Measurements from ENCODE around the gene SKA2. TPM values are rescaled to one million over a fixed set of nuclear protein-coding genes. Genes with fewer than 3 reads are reported as not detected.
"Not testable (repeated sequence)": the region's sequence is repeated elsewhere in the genome, so short reads cannot be mapped to it uniquely, and the experiment has no call there.

SKA2 gene
- total and polyA plus RNA-seq, 2 donors from 2014 or later, result 29.2 to 40.3 TPM

DNA sequence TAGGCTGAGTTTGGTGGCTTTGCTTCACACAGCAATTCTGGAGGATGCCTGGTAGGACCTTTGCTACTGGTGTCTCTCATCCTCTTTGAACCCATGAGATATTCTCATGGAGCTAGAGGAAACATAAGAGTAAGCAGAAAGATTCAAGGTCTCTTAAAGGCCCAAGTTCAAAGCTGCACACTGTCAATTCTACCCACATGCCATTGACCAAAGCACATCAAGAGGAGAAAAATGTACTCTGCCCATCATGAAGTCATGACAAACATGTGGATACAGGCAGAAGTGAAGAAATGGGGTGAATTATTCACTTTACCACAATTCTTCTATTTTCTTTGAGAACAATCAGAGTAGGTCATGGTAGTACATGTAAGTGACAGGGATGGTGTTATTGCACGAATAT lies 13.1 kb downstream of the SKA2 start:
- Histone ChIP-seq H3K27ac (ENCODE audit: low read depth in 2 of 2, low read length in 2 of 2) (no peak overlapping the region), H3K27me3 (ENCODE audit: control insufficient read depth, insufficient read depth, low read length) (no peaks in the 10 kb centered on the region), H3K4me3 (ENCODE audit: low read length in 3 of 3) (no peak overlapping the region), H3K36me3 (ENCODE audit: control insufficient read depth in 2 of 3, insufficient read depth in 3 of 3, low read length in 3 of 3) (no peaks in the 10 kb centered on the region), H3K4me1 (ENCODE audit: control insufficient read depth in 2 of 3, insufficient read depth in 2 of 3, low read depth in 1 of 3, low read length in 3 of 3) (no peaks in the 10 kb centered on the region), H3K9ac (ENCODE audit: low read length in 3 of 3) (no peak overlapping the region), H3K9me3 (ENCODE audit: control insufficient read depth in 2 of 3, insufficient read depth in 1 of 3, low read length in 3 of 3) (no peaks in the 10 kb centered on the region)
- TF ChIP-seq, protein P1, sequence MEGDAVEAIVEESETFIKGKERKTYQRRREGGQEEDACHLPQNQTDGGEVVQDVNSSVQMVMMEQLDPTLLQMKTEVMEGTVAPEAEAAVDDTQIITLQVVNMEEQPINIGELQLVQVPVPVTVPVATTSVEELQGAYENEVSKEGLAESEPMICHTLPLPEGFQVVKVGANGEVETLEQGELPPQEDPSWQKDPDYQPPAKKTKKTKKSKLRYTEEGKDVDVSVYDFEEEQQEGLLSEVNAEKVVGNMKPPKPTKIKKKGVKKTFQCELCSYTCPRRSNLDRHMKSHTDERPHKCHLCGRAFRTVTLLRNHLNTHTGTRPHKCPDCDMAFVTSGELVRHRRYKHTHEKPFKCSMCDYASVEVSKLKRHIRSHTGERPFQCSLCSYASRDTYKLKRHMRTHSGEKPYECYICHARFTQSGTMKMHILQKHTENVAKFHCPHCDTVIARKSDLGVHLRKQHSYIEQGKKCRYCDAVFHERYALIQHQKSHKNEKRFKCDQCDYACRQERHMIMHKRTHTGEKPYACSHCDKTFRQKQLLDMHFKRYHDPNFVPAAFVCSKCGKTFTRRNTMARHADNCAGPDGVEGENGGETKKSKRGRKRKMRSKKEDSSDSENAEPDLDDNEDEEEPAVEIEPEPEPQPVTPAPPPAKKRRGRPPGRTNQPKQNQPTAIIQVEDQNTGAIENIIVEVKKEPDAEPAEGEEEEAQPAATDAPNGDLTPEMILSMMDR (IDR thresholded peaks at IDR 0.05; ENCODE audit: borderline replicate concordance, extremely low read depth, insufficient read depth), result no peak
- FAIRE-seq (no peak), DNase-seq (no peak)
- intact Hi-C loops (cut with DNase I), result no loop called here

DNA sequence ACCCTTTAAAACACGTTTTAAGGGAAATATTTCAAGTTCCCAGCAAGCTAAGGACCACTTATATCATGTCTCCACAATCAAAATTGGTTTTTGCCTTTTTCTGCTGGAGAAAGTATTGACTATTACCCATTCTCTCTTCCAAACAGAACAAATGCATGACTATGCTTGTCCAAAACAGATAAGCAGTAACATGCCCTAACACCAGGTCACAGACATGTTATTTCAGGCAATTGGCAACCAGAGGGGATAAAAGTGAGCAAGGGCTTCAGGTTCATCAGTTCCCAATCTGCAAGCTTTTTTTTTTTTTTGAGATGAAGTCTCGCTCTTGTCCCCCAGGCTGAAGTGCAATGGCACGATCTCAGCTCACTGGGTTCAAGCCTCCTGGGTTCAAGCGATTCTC lies 15.0 kb downstream of the SKA2 start:
- no peaks in the 10 kb centered on the region for H3K36me3 ChIP-seq (ENCODE audit: control insufficient read depth in 2 of 3, insufficient read depth in 3 of 3, low read length in 3 of 3)
- no peak overlapping the region for H3K4me3 ChIP-seq (ENCODE audit: low read length in 3 of 3)
- no peak overlapping the region for H3K27ac ChIP-seq (ENCODE audit: low read depth in 2 of 2, low read length in 2 of 2)
- DNase-seq (no peak), FAIRE-seq (no peak)
- no peak overlapping the region for H3K9ac ChIP-seq (ENCODE audit: low read length in 3 of 3)
- no peaks in the 10 kb centered on the region for H3K4me1 ChIP-seq (ENCODE audit: control insufficient read depth in 2 of 3, insufficient read depth in 2 of 3, low read depth in 1 of 3, low read length in 3 of 3)
- no peaks in the 10 kb centered on the region for H3K9me3 ChIP-seq (ENCODE audit: control insufficient read depth in 2 of 3, insufficient read depth in 1 of 3, low read length in 3 of 3)
- TF ChIP-seq, protein P1 (IDR thresholded peaks at IDR 0.05; ENCODE audit: borderline replicate concordance, extremely low read depth, insufficient read depth), result no peak
- intact Hi-C loops (cut with DNase I), result no loop called here
- H3K27me3 ChIP-seq (ENCODE audit: control insufficient read depth, insufficient read depth, low read length), result no peaks in the 10 kb centered on the region

DNA sequence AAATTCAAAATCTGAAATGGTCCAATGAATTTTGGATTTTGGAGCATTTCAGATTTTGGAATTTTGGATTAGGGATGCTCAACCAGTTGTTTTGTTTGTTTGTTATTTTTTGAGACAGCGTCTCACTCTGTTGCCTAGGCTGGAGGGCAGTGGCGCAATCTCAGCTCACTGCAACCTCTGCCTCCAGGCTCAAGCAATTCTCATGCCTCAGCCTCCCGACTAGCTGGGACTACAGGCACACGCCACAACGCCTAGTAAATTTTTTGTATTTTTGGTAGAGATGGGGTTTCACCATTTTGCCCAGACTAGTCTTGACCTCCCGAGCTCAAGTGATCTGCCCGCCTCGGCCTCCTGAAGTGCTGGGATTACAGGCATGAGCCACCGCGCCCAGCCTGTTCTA lies 16.6 kb downstream of the SKA2 start:
- DNase-seq; H3K9ac ChIP-seq (ENCODE audit: low read length in 3 of 3); intact Hi-C loops (cut with DNase I); H3K4me1 ChIP-seq (ENCODE audit: control insufficient read depth in 2 of 3, insufficient read depth in 2 of 3, low read depth in 1 of 3, low read length in 3 of 3); H3K36me3 ChIP-seq (ENCODE audit: control insufficient read depth in 2 of 3, insufficient read depth in 3 of 3, low read length in 3 of 3); H3K9me3 ChIP-seq (ENCODE audit: control insufficient read depth in 2 of 3, insufficient read depth in 1 of 3, low read length in 3 of 3); H3K27me3 ChIP-seq (ENCODE audit: control insufficient read depth, insufficient read depth, low read length); H3K4me3 ChIP-seq (ENCODE audit: low read length in 3 of 3); H3K27ac ChIP-seq (ENCODE audit: low read depth in 2 of 2, low read length in 2 of 2); FAIRE-seq: not testable (repeated sequence)

- DNase-seq (no peak), FAIRE-seq (no peak)
- Histone ChIP-seq H3K4me1 (ENCODE audit: control insufficient read depth in 2 of 3, insufficient read depth in 2 of 3, low read depth in 1 of 3, low read length in 3 of 3) (no peaks in the 10 kb centered on the region), H3K36me3 (ENCODE audit: control insufficient read depth in 2 of 3, insufficient read depth in 3 of 3, low read length in 3 of 3) (peaks cover 0 to 4% (median 2%) of the 10 kb centered on the region in 3 donors), H3K27ac (ENCODE audit: low read depth in 2 of 2, low read length in 2 of 2) (no peak overlapping the region), H3K9me3 (ENCODE audit: control insufficient read depth in 2 of 3, insufficient read depth in 1 of 3, low read length in 3 of 3) (no peaks in the 10 kb centered on the region), H3K9ac (ENCODE audit: low read length in 3 of 3) (no peak overlapping the region), H3K27me3 (ENCODE audit: control insufficient read depth, insufficient read depth, low read length) (no peaks in the 10 kb centered on the region), H3K4me3 (ENCODE audit: low read length in 3 of 3) (no peak overlapping the region)
- TF ChIP-seq, protein P1 (IDR thresholded peaks at IDR 0.05; ENCODE audit: borderline replicate concordance, extremely low read depth, insufficient read depth), result no peak
- intact Hi-C loops (cut with DNase I), result no loop called here
Observed at GRCh38 chr17:59131131-59131530, 23.9 kb downstream of the SKA2 start.

Measured in kidney (tissue), 14 donors.